Lower leg skin (tissue), 3 donors: ENCODE results near the gene MRPS2.

ENCODE experiments used
- CTCF ChIP-seq, 3 donors: fragments of 450-650 bp; IDR thresholded peaks; one replicate each; pipeline ENCODE4 v1.5.1; 2016; ENCODE audit warnings: antibody characterized with exemption in 3 of 3, mild to moderate bottlenecking in 3 of 3, moderate library complexity in 2 of 3
- POLR2A ChIP-seq, 2 donors: fragments of 450-650 bp; IDR thresholded peaks; one replicate each; pipeline ENCODE4 v1.6.1; 2016 to 2017; ENCODE audit warnings: antibody characterized with exemption in 2 of 2, mild to moderate bottlenecking in 1 of 2, moderate library complexity in 1 of 2

- TF ChIP-seq CTCF (IDR thresholded peaks at IDR 0.05) = no peak
- TF ChIP-seq POLR2A (IDR thresholded peaks at IDR 0.05) = no peak
These were observed 19.6 kb upstream of the MRPS2 start for GRCh38 chr9:135480940-135481310.
